NCI-H1092 treated with DMSO at 0.1 percent for 48 hours (cell line): ENCODE measurements around the gene TERT.

Experiments used
- DNase-seq: peaks from one replicate; lab custom pipeline; 2025; lab: John Stamatoyannopoulos, UW

TERT gene

DNA sequence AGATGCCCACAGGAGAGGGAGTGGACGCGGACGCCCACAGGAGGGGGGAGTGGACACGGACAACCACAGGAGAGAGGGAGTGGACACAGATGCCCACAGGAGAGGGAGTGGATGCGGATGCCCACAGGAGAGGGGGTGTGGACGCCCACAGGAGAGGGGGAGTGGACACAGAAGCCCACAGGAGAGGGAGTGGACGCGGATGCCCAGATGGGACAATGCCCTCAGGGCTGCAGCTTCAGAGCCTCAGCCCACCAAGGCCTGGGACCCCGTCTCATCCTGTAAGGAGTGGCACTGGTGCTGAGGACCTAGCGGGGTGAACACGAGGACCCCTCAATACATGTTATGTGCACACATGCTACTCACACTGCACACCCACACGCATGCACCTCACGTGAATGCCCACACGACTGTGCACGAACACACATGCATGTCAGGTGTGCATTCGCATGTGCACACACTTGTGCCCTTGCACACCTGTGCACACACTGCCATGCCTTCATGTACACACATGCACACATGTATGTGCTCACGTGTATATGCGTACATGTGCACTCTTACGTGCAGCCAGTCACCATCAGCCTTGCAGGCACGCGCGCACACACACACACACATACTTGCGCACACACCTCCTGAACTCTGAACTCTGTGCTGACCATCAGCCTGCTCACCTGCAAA is 34.9 kb downstream of the TERT start:
- no peak for DNase-seq

DNA sequence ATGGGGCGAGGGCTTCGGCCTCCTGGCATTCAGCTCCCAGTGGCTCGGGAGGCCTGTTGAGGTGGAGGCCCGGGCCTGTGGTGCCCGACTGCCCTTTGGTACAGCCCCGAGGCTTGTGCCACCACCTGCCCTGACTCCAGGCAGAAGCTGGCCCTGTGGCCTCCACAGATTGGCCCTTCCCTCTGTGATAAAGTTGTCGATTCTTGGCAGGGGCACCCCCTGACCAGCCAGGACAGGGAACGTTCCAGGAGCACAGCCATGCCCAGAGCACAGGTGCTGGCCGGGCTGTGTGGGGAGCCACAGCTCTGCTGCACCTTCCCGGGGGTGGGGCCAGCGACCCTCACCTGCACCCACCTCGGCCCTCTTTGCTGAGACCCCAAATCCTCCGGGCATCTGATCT is 37.0 kb downstream of the TERT start:
- DNase-seq = no peak

DNA sequence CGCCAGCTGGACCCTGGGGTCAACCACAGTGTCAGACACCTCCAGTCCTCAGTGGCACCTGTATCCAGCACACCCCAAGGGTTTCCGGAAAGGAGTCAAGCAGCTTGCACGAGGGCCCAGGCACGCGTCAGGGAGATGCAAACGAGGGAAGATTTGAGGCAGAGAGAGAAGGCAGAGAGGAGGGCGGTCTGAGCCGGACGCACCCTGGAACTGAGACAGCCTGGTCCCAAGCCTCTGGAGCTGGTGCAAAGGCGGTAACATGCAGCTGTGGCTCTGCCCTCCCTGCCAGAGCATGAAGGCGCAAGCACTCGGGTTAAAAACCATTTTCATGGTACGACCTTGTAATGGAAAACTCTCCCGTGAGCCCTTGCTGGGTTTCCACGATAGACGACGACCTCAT is 37.5 kb downstream of the TERT start:
- no peak for DNase-seq

- no peak for DNase-seq
These were observed 38.1 kb downstream of the TERT start for GRCh38 chr5:1256776-1257175.

DNA sequence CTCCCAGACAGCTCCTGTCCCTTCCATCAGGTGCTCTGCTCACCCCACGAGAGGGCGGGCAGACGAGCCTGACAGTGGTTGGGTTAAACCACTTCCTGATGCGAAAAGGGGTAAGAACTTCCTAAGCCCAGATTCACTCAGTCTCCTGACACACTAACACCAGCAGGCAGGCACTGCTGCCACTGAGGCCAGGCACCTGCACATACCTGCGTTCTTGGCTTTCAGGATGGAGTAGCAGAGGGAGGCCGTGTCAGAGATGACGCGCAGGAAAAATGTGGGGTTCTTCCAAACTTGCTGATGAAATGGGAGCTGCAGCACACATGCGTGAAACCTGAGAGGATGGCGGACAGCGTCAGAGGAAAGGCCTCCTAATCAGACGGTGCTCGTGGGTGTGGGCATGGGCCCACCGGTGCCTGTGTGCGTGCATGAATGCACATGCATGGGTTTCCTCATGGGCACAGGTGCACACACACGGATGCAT is 39.7 kb downstream of the TERT start:
- DNase-seq = no peak

DNA sequence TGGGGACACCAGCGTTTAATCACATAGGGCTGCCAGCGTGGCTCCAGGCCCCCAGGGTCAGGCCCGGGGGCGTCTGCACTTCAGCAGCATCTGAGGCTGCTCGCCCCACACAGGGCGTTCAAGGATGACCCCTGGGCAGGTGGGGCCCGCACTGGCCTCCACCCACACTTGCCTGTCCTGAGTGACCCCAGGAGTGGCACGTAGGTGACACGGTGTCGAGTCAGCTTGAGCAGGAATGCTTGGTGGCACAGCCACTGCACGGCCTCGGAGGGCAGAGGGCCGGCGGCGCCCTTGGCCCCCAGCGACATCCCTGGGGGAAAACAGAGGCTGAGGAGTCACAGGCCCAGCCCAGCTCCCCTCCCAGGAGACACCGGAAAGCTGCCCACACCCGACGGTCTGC is 40.7 kb downstream of the TERT start:
- no peak for DNase-seq

DNA sequence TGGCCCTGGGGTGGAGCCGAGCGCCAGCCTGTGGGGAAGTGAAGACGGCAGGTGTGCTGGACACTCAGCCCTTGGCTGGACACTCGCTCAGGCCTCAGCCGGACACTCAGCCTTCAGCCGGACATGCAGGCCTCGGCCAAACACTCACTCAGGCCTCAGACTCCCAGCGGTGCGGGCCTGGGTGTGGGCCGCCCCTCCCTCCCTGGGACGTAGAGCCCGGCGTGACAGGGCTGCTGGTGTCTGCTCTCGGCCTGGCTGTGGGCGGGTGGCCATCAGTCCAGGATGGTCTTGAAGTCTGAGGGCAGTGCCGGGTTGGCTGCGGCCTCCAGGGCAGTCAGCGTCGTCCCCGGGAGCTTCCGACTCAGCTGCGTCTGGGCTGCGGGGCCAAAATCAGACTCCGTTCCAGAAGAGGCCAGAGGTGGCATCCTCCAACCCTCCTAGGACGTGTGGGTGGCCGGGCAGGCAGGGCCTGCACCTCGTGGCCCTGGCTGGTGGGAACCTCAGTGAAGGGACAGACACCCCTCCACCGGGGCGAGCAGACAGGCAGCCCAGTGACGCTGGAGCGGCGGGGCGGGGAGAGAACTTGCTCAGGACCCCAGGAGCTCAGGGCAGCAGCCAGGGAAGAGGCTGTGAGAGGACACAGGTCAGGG is 41.3 kb downstream of the TERT start:
- DNase-seq = no peak

GRCh38 chr5:1252681-1253080 is 42.2 kb downstream of the TERT start:
- no peak for DNase-seq

DNA sequence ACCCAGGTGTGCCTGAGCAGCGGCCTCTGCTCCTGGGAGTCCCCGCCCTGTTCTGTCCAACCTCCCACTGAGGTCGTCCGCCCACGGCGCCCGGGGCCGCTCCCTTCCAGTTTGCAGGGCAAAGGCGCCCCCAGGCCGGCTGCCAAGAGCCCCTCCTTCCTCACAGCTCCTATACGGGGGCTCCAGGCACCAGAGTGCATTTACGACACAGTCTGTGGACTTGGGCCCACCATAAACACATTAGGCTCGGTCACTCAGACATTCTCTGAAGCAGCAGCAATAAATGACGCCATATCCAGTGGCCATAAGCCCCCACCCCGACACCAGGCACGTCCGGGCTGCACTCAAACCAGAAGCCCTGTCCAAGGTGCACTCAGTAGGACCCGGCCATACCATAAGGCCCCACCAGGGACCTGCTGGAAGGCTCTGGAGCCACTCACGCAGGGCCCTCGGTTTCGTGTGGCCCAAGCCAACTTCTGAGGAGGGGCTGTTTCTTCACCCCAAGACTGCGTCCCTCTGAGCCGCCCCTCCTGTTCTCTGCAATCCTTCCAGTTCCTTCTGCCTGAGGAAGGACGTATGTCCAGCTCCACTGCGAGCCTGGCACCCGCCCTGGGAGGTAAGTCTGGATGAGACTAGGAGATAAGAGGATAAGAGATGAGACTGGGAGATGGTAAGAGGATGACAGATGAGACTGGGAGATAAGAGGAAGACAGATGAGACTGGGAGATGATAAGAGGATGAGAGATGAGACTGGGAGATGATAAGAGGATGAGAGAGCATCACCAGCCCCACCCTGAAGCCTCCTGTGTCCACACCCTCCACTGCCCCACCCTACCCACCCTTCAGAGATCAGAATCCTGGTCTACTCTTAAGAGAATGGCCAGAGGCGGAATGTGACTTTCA is 42.9 kb downstream of the TERT start:
- DNase-seq = no peak

DNA sequence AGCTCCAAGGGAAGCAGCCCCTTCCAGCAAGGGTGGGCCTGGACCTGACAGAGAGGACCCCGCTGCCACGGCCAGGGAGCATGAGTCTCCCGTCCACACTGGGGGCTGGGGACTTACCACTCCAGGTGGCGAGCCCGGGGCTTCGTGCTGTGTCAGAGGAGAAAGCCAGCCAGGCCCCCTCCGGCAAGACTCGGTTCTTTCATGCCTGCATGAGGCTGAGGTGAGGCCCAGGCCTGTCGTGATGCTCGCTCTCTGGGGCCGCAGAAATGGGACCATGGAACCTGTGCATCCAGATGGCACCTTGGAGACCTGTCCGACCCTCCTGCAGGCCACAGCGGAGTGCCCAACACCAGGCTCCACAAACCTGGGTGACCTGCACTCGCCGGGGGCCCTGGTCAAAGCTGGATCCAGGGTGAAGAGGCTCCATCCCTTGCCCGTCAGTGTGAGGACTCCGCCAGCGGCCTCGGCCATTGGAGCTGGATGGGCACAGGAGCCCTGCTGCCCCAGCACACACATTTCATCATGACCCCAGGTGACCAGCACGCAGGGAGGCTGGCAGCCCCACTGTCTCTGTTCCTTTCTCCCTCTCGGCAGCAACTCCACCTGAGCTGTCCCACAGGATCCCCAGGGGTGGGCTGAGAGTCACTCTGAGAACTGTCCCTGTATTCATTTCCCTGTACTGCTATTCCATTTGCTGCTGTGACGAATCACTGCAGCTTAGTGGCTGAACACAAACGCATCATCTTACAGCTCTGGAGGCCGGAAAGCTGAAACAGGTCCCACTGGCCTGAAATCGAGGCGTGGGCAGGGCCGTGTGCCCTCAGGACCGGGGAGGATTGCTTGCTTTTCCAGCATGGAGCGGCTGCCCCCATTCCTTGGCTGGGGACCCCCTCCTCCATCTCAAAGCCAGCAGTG is 45.2 kb downstream of the TERT start:
- no peak for DNase-seq

DNA sequence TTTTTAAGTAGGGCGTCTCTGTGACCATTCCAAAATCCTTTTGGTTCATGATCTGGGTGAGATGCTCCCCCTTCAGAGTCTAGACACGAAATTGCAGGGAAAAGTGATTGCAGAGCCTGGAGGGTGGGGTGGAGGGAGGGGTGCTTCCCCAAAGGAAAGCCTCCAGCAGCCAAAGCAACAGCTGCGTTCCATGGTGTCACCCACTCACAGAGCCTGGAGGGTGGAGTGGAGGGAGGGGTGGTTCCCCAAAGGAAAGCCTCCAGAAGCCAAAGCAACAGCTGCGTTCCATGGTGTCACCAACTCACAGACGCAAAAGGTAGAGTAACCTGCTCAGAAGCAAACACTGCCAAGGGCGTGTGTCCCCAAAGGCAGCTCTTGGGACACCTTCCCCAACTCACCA is 47.1 kb downstream of the TERT start:
- no peak for DNase-seq

DNA sequence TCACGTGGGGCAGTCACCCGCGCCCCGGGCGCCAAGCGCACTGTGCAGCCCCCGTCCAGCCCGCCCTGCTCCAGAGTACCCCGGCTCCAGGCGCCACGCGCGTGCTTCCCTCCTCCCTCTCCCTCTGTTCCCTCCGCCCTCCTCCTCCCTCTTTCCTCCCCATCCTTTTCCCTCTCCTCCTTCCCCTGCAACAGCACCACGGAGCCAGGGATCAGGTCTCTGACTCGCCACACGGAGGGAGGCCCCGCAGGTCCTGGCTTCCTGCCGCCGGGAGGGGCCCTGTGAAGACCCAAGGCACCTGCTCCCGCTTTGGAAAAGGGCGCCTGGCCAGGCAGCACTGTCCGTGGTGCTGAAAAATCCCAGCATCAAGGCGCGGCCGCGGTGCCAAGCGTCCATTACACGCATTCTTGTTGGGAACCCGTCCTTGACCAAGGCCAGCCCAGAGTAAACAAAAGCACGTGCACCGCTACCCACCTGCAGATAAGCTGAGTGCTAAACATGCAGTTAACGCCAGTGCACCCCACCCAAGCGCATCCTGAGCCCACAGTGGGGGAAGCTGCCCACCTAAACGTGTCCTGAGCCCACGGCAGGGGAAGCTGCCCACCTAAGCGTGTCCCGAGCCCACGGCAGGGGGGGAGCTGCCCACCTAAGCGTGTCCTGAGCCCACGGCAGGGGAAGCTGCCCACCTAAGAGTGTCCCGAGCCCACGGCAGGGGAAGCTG is 48.0 kb downstream of the TERT start:
- DNase-seq = peak; percentile 65

DNA sequence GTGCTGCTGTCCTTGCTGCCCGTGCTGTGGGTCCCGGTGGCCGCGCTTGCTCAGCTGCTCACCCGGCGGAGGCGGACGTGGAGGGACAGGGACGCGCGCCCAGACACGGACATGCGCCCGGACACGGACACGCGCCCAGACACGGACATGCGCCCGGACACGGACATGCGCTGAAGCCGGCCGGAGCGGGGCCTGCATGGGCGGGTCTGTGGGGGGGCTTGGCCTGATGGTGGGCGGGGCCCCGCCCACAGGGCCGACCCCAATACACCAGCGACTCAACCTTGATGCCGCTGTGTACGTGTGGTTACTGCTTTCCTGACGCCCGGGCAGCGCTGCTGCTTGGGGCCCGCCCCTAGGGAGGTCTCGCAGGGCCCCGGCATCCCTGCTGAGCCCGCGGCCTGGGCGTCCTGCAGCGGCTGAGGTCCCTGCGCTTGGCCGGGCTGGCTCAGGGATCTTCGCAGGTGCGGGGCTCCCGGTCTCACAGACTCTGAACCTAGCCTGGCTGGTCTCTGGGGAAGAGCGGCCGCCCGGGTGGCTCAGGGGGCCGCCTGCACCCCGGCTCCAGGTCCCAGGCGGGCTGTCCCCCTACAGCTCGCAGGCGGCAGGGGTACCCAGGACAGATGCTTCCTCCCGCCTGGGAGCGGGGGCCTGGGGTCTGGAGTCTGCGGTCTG is 48.8 kb downstream of the TERT start:
- peak; percentile 33 for DNase-seq

DNA sequence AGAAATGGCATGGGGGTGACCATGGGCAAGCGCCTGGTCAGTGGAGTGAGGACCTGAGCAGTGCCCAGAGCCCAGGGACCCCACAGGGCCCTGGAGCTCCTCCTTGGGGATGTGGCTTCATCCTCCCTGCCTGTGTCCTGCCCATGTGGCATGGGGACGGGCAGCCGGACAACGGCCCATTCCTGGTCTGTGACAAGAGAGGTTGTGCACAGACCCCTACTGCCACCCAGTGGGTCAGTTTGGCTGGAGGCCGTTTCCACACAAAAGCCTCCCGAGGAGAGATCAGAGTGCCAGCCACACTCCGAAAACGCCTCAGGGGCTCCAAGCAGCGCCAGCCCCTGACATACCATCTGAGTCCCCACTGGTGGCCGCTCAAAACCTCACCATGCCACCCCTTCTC is 49.9 kb downstream of the TERT start:
- peak; percentile 10 for DNase-seq

- DNase-seq = no peak
These were observed 50.6 kb downstream of the TERT start for GRCh38 chr5:1244255-1244654.

DNA sequence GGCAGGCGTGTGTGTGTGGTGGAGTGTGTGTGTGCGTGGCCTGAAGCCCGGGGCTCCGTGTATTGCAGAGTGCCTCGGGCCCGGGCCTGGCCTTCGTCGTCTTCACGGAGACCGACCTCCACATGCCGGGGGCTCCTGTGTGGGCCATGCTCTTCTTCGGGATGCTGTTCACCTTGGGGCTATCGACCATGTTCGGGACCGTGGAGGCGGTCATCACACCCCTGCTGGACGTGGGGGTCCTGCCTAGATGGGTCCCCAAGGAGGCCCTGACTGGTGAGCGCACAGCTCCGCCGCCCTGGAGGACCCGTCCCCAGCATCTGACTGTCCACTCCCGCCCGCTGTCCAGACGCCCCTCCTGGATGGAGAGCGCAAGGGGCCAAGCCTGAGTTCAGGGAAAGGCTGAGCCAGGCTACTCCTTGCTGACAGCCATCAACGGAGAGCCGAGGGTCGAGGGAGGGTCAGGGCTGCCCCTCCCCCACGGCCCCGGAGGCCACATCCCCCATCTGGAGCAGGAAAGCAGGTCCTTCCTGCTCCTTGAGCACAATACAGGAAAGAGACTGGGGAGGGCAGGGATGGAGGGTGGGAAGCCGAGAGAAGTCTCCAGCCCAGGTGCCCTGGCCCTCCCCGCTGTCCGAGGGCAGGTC is 51.3 kb downstream of the TERT start:
- DNase-seq = no peak

DNA sequence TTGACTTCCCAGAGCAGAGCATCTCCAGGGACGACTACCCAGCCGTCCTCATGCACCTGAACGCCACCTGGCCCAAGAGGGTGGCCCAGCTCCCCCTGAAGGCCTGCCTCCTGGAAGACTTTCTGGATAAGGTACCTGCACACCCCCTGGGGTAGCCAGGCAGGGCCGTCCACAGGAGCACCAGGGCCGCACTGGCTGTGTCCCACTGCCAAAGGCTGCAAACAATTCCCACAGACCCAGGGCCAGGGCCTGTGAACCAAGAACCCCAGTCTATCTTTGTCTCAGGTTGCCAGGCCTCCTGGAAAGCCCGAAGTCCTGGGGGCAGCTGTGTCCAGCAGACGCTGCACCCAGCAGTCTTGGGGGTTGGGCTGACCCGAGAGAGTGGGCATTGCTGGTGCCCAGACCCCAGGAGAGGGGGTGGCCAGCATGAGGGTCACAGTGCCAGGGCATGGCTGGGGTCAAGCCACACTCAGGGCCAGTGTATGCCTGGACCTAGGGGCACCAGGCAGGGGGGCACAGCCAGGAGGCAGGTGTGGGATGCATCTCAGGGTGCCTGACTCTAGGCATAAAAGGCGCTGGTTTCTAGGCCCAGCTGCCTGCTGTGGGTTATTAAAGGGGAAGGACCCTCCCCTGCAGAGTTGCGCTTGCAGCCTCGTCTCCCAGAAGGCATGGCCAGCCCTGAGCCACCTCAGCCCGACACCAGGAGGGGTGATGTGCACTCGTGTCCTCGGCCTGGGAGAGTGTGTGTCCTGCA is 52.0 kb downstream of the TERT start:
- DNase-seq = no peak

GRCh38 chr5:1241509-1242080 is 53.3 kb downstream of the TERT start:
- DNase-seq = no peak
